HG03520 (cell line): Measurements from ENCODE around the gene KAZN.
"Not testable (repeated sequence)": the region's sequence is repeated elsewhere in the genome, so short reads cannot be mapped to it uniquely, and the experiment has no call there.

ENCODE experiments used
- ATAC-seq: cut with Tn5 transposase; IDR thresholded peaks from one replicate; pipeline ENCODE4 v1.9.1; 2021; ENCODE audit warnings: mild to moderate bottlenecking, moderate library complexity; ENCODE audit not compliant: unreplicated experiment

KAZN gene

GRCh38 chr1:14962407-14962806, 363.9 kb downstream of the KAZN start:
- no peak for ATAC-seq

DNA sequence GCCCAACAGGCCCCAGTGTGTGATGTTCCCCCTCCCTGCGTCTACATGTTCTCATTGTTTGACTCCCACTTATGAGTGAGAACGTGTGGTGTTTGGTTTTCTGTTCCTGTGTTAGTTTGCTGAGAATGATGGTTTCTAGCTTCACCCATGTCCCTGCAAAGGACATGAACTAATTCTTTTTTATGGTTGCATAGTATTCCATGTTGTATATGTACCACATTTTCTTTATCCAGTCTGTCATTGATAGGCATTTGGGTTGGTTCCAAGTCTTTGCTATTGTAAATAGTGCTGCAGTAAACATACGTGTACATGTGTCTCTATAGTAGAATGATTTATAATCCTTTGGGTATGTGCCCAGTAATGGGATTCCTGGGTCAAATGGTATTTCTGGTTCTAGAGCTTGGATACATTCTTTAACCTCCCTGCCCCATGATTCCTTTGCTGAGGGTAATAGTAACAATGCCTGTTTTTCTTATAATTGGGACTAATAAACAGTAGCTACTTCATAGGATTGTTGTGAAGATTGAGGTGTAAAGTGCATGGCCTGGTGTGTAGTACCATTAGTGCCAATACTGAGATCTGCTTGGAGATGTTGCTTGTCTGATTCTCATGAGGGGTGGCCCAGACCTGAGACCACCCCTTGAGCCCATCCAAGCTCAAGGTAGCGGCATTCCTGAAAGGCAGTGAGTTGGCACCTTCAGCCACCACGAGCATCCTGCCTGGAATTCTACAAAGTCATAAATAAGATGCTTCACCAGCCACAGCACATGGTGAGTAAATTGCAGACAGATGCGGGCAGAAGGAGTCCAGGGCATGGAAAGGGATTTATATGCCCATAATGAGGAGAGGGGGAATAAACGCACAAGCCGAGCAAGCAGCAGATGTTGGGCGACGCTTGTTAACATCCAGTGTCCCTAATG, 365.6 kb downstream of the KAZN start:
- ATAC-seq = not testable (repeated sequence)

DNA sequence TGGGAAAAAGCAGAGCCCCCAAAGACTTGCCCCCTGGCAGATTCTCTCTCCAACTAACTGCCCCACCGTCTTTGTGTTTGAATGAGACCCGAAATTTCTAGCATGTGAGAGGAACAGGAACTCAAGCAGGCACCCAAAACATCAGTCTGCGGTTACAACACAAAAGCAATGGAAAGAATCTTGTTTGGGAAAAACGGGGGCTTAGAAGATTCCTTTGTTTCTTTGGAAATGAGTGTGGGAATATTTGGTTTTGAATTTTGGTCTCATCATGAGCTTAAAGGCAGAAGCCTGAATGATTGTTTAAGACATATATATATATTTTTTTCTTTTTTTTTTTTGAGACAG, 366.2 kb downstream of the KAZN start:
- ATAC-seq = no peak

GRCh38 chr1:14968251-14968851, 369.9 kb downstream of the KAZN start:
- no peak for ATAC-seq

DNA sequence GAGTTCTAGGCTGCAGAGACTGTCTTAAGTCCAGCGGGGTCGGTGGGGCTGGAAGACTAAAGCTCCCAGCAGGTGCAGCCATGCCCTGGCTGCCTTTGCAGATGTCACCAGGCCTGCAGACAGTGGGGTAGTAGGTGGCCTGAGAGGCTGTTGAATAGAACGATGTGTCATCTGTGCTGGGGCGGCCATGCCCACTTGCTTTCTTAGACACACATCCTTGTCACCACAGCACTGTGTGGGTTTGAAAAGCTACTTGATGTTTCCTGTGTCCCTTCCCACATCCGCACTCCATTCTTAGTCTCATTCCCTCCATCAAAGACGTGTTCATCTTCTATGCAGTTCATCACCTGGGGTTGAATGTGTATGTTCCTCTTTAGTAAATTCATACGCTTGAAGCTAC, 370.5 kb downstream of the KAZN start:
- no peak for ATAC-seq

GRCh38 chr1:14970115-14970798, 371.8 kb downstream of the KAZN start:
- no peak for ATAC-seq

DNA sequence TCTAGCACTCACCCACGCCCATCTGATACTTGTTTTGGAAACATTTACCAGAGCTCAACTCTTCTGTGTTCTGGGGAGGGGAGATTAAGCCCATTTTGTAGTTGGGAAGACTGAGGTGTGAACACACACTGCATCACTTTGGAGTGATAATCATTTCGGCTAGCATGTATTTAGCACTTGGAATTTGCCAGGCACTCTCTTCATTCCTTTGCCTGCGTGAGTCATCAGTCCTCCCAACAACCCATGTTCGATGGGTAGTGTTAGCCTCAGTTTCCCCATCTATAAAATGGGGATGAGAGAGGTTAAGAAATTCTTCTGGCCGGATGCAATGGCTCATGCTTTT, 372.3 kb downstream of the KAZN start:
- ATAC-seq = no peak

DNA sequence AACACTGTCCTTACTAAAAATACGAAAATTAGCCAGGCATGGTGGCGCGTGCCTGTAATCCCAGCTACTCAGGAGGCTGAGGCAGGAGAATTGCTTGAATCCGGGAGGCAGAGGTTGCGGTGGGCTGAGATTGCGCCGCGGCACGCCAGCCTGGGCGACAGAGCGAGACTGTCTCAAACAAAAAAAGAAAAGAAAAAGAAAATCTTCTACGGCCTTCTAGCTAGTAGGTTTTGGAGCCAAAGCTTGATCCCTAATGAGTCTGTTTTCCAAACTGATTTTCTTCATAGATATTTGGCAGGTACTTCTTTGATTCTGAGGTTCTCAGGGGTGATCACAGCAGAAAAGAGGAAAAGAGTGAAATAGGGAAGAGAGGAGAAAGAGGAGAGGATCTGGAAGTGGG, 372.7 kb downstream of the KAZN start:
- ATAC-seq = no peak

DNA sequence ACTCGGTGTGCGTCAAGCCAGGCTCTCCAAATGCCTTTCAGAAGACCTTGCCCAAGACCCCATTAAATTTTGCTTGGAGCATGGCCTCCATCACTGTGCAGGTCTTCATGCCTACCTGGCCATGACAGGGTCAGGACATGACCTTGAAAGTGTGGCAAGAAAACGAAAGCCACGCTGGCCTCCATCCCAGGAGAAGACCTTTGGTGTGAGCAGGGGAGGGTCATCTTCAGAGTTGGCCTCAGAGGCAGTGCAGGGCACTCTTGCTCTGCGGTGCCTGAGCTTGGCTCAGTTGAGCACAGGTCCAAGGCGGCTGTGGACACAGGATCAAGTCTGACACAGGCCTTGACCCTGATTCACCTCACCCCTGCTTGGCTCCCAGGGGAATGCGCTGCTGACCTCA, 373.6 kb downstream of the KAZN start:
- no peak for ATAC-seq

DNA sequence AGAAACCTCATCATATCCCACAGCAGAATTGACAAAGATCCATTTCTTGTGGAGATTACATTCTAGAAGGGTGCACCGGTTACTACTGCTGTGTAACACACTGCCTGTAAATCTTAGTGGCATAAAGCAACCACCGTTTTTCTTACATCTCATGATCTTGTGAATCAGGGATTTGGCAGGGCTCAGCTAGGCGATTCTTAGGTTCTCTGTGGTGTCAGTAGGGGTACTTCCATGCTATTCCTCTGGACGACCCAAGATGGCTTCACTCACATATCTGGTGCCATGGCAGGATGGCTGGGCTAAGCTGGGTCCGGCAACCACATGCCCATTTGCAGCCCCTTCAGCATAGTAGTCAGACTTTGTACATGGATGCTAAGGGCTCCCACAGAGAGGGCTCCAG, 375.3 kb downstream of the KAZN start:
- ATAC-seq = no peak

DNA sequence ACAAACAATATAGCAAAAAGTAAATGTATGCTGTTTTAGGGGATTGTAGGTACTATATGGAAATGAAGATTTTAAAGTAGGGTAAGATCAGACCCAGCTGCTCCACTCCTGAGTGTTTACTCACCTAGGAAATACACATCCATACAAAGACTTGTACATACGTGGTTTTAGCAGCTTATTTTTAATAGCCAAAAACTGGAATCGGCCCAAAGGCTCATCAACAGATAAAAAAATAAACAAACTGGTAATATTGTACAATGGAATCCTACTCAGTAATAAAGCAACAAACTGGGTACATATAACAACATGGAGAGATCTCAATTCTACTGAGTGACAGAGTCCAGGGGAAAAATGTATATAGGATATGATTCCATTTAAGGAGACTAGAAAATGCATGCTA, 375.9 kb downstream of the KAZN start:
- no peak for ATAC-seq

DNA sequence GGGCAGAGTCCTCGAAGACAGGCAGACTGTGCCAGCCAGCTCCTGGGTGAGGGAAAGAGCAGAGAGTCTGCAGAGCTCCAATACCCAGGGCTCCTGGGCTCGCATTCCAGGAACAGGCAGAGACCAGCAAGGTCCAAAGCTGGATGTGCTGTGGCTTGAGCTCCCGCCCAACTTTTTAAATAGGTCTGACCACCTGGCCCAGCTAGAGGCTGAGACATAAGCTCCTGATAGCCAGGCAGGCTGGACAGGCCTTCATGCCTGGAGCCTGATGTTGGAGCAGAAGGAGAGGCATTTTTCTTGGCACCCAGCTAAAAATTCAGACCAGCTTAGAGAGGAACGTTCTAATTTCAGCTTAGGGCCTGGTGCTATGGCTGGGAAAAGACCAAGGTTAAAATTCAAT, 376.6 kb downstream of the KAZN start:
- no peak for ATAC-seq

DNA sequence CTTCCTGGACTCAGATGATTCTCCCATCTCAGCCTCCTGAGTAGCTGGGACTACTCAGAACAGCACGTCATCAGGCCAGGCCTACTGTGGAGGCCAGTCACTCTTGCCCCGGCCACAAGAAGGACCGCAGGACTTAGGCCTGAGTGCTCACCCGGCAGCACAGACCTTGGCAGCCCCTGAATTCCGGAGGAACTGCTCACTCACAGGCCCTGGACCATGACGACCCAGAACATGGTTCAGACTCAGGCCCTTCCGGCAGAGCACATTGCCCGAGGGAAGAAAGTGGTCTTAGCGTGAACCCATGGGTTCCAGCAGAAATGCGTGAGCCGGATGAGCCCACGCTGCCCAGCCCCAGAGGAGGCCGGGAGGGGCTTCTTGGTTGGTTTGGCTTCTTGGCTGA, 377.8 kb downstream of the KAZN start:
- ATAC-seq = no peak

- ATAC-seq = no peak
These were observed 378.9 kb downstream of the KAZN start for GRCh38 chr1:14977338-14977931.

- no peak for ATAC-seq
These were observed 382.2 kb downstream of the KAZN start for GRCh38 chr1:14980621-14981218.

- no peak for ATAC-seq
These were observed 383.5 kb downstream of the KAZN start for GRCh38 chr1:14982029-14982428.

DNA sequence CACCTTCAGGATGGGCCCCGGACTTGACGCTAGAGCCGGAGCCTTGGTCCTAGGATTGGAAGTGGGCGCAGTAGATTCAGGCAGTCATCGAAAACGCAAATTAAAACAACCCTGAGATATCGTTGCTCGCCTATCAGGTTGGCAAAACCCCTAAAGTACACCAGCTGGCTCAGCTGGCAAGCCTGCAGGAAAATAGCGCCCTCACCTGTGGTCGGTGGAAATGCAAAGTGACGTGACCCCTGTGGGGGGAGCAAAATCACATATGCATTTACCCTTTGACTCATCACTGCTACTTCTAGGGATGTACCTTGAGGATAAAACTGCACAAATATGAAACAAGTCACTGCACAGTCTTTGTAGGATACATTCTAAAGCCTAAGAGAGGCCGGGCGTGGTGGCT, 384.8 kb downstream of the KAZN start:
- ATAC-seq = no peak

- no peak for ATAC-seq
These were observed 387.7 kb downstream of the KAZN start for GRCh38 chr1:14986168-14986567.

- ATAC-seq = no peak
These were observed 389.5 kb downstream of the KAZN start for GRCh38 chr1:14987829-14988603.

DNA sequence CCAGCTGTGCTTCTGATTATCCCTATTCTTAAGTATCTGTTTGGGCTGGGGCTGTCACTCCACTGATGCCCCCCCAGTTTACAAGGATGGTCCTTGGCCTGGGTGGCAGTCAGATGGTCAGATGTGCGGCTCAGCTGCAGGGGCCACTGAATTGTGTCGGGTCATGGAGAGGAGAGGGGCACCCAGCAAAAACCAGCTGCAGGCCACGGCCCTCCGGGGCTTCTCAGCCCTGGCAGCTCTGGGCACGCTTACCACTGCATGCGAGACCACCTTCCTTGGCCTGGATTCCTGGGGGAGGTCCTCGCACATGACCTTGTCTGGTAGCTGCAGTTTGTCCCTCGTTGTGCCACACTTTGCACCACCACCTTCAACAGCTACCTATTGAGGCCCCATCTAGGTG, 390.2 kb downstream of the KAZN start:
- no peak for ATAC-seq
